ENCODE results near the gene RXRA.

Gene RXRA

DNA sequence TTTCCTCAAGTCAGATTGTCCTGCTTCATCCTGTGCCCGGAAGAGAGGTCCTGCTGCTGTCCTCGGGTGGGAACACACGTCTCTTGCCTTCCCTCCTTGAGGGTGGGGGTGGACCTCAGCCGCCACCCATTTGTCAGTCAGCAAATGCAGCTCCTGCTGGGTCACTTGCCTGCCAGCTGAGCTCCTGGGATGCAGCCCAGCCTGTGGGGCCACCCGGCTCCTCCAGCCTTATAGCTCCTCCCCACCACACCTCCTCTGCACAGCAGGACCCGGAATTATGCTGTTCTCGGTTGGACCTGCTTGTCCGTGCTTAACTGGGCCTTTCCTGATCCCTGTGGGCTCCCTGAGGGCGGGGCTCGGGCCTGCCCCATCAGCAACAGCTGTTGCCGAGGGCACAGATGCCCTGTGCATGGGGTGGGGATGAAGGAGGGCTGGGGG lies 52.7 kb downstream of the RXRA start (continued):
- TF ChIP-seq ZNF174 (tag by site-specific recombination; IDR thresholded peaks at IDR 0.05) (no peak), ZBTB17 (tag by site-specific recombination; IDR thresholded peaks at IDR 0.05) (no peak), HOXC10 (CRISPR knock-in tag; IDR thresholded peaks at IDR 0.05) (no peak), ZNF521 (tag by site-specific recombination; IDR thresholded peaks at IDR 0.05) (no peak), SALL2 (tag by site-specific recombination; IDR thresholded peaks at IDR 0.05; ENCODE audit: borderline replicate concordance) (no peak), ZNF248 (tag by site-specific recombination; IDR thresholded peaks at IDR 0.05) (no peak), KLF9 (tag by site-specific recombination; IDR thresholded peaks at IDR 0.05; ENCODE audit: low read depth) (no peak), ZNF596 (tag by site-specific recombination; IDR thresholded peaks at IDR 0.05) (no peak), ZNF404 (tag by site-specific recombination; IDR thresholded peaks at IDR 0.05) (no peak), ZFP41 (tag by site-specific recombination; IDR thresholded peaks at IDR 0.05; ENCODE audit: borderline replicate concordance) (no peak), ZNF548 (tag by site-specific recombination; IDR thresholded peaks at IDR 0.05) (no peak), ZSCAN16 (tag by site-specific recombination; IDR thresholded peaks at IDR 0.05) (no peak), ZFP69B (tag by site-specific recombination; IDR thresholded peaks at IDR 0.05) (peak; percentile 98), KLF10 (tag by site-specific recombination; IDR thresholded peaks at IDR 0.05) (0 out of 2 replicates have a peak, but pooled peaks have one; percentile 23), ZNF600 (tag by site-specific recombination; IDR thresholded peaks at IDR 0.05) (peak; percentile 75), ZNF571 (tag by site-specific recombination; IDR thresholded peaks at IDR 0.05) (no peak), ZNF561 (tag by site-specific recombination; IDR thresholded peaks at IDR 0.05; ENCODE audit: borderline replicate concordance) (no peak), ZNF530 (tag by site-specific recombination; IDR thresholded peaks at IDR 0.05; ENCODE audit: low read depth) (no peak), ZNF677 (tag by site-specific recombination; IDR thresholded peaks at IDR 0.05) (no peak), REPIN1 (tag by site-specific recombination; IDR thresholded peaks at IDR 0.05; ENCODE audit: low read depth) (no peak), ZNF274 (IDR thresholded peaks at IDR 0.05; ENCODE audit: low read length) (no peak), ZNF274 (tag by site-specific recombination; IDR thresholded peaks at IDR 0.05; ENCODE audit: borderline replicate concordance) (no peak), ZNF157 (tag by site-specific recombination; IDR thresholded peaks at IDR 0.05) (no peak), ZNF610 (tag by site-specific recombination; IDR thresholded peaks at IDR 0.05; ENCODE audit: borderline replicate concordance) (no peak), SCRT1 (tag by site-specific recombination; IDR thresholded peaks at IDR 0.05; ENCODE audit: borderline replicate concordance) (no peak), ZEB2 (tag by site-specific recombination; IDR thresholded peaks at IDR 0.05) (no peak), ZBTB48 (tag by site-specific recombination; IDR thresholded peaks at IDR 0.05) (no peak), ZNF658 (tag by site-specific recombination; IDR thresholded peaks at IDR 0.05) (no peak)
- TF ChIP-seq, protein P1, sequence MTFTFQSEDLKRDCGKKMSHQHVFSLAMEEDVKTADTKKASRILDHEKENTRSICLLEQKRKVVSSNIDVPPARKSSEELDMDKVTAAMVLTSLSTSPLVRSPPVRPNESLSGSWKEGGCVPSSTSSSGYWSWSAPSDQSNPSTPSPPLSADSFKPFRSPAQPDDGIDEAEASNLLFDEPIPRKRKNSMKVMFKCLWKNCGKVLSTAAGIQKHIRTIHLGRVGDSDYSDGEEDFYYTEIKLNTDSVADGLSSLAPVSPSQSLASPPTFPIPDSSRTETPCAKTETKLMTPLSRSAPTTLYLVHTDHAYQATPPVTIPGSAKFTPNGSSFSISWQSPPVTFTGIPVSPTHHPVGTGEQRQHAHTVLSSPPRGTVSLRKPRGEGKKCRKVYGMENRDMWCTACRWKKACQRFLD (tag by site-specific recombination; IDR thresholded peaks at IDR 0.05) = no peak
- TF ChIP-seq, protein P2, sequence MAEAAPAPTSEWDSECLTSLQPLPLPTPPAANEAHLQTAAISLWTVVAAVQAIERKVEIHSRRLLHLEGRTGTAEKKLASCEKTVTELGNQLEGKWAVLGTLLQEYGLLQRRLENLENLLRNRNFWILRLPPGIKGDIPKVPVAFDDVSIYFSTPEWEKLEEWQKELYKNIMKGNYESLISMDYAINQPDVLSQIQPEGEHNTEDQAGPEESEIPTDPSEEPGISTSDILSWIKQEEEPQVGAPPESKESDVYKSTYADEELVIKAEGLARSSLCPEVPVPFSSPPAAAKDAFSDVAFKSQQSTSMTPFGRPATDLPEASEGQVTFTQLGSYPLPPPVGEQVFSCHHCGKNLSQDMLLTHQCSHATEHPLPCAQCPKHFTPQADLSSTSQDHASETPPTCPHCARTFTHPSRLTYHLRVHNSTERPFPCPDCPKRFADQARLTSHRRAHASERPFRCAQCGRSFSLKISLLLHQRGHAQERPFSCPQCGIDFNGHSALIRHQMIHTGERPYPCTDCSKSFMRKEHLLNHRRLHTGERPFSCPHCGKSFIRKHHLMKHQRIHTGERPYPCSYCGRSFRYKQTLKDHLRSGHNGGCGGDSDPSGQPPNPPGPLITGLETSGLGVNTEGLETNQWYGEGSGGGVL (tag by site-specific recombination; IDR thresholded peaks at IDR 0.05) = no peak

Data from HEK293 (cell line).